ENCODE data around the gene TM9SF1.

Gene TM9SF1

GRCh38 chr14:24195186-24196070 lies at the start of gene TM9SF1:
Gene TM9SF1, minus strand, starts transcription at chr14:24195441. Its CDS starts 422 bp downstream, at chr14:24195019.
- no peak for DNase-seq

- peak; percentile 9 for DNase-seq
These were observed 48.1 kb upstream of the TM9SF1 start for GRCh38 chr14:24243336-24243836.

GRCh38 chr14:24241829-24242443 lies 46.7 kb upstream of the TM9SF1 start:
- peak; percentile 48 for DNase-seq

GRCh38 chr14:24240110-24240918 lies 45.1 kb upstream of the TM9SF1 start:
- no peak for DNase-seq

GRCh38 chr14:24238527-24239037 lies 43.3 kb upstream of the TM9SF1 start:
- DNase-seq: no peak

- no peak for DNase-seq
These were observed 42.9 kb upstream of the TM9SF1 start for GRCh38 chr14:24238123-24238522.

- no peak for DNase-seq
These were observed 42.3 kb upstream of the TM9SF1 start for GRCh38 chr14:24237463-24237955.

- DNase-seq: no peak
These were observed 41.6 kb upstream of the TM9SF1 start for GRCh38 chr14:24236689-24237462.

GRCh38 chr14:24235804-24236688 lies 40.8 kb upstream of the TM9SF1 start:
- no peak for DNase-seq

- no peak for DNase-seq
These were observed 39.1 kb upstream of the TM9SF1 start for GRCh38 chr14:24234095-24235005.

GRCh38 chr14:24233538-24233866 lies 38.3 kb upstream of the TM9SF1 start:
- no peak for DNase-seq

- no peak for DNase-seq
These were observed 37.6 kb upstream of the TM9SF1 start, which contains the start of gene GMPR2 for GRCh38 chr14:24232645-24233537. Gene GMPR2, plus strand, starts transcription at chr14:24232929. Its CDS starts 325 bp downstream, at chr14:24233254.

GRCh38 chr14:24232121-24232644 lies 36.9 kb upstream of the TM9SF1 start, which contains the start of gene NEDD8:
Gene NEDD8, minus strand, starts transcription at chr14:24232367. Its CDS starts 100 bp downstream, at chr14:24232267.
- peak; percentile 83 for DNase-seq

- DNase-seq: no peak
These were observed 36.3 kb upstream of the TM9SF1 start for GRCh38 chr14:24231263-24232120.

GRCh38 chr14:24228902-24229301 lies 33.7 kb upstream of the TM9SF1 start:
- no peak for DNase-seq

- DNase-seq: no peak
These were observed 31.2 kb upstream of the TM9SF1 start for GRCh38 chr14:24226473-24226872.

- DNase-seq: no peak
These were observed 29.4 kb upstream of the TM9SF1 start for GRCh38 chr14:24224618-24225071.
